ENCODE measurements around the gene CARD11.

CARD11 gene

GRCh38 chr7:3034591-3035150 is 9.0 kb downstream of the CARD11 start:
- Histone ChIP-seq H3K27ac (no peak overlapping the region), H3K27me3 (ENCODE audit: control insufficient read depth, insufficient read depth, low read length) (no peaks in the 10 kb centered on the region), H3K9me3 (ENCODE audit: control insufficient read depth, low read length) (no peaks in the 10 kb centered on the region), H3K4me2 (ENCODE audit: low read length) (no peak overlapping the region), H3K4me3 (ENCODE audit: low read depth, low read length) (no peak overlapping the region), H3K36me3 (ENCODE audit: control insufficient read depth, insufficient read depth, low read length) (no peaks in the 10 kb centered on the region), H3K79me2 (no peaks in the 10 kb centered on the region), H2AFZ (no peak overlapping the region), H3K4me1 (no peaks in the 10 kb centered on the region), H3K9ac (no peak overlapping the region)
- no peak for TF ChIP-seq CTCF (IDR thresholded peaks at IDR 0.05)

- H3K79me2 ChIP-seq, result no peaks in the 10 kb centered on the region
- H3K27ac ChIP-seq, result no peak overlapping the region
- H3K27me3 ChIP-seq (ENCODE audit: control insufficient read depth, insufficient read depth, low read length), result no peaks in the 10 kb centered on the region
- no peaks in the 10 kb centered on the region for H3K36me3 ChIP-seq (ENCODE audit: control insufficient read depth, insufficient read depth, low read length)
- H3K4me1 ChIP-seq, result no peaks in the 10 kb centered on the region
- H3K4me2 ChIP-seq (ENCODE audit: low read length), result no peak overlapping the region
- no peak overlapping the region for H2AFZ ChIP-seq
- no peak overlapping the region for H3K9ac ChIP-seq
- TF ChIP-seq CTCF (IDR thresholded peaks at IDR 0.05), result no peak
- no peak overlapping the region for H3K4me3 ChIP-seq (ENCODE audit: low read depth, low read length)
- no peaks in the 10 kb centered on the region for H3K9me3 ChIP-seq (ENCODE audit: control insufficient read depth, low read length)
Measured at GRCh38 chr7:3033581-3033980, 10.1 kb downstream of the CARD11 start.

- TF ChIP-seq CTCF (IDR thresholded peaks at IDR 0.05), result no peak
Measured at GRCh38 chr7:3033136-3033535, 10.5 kb downstream of the CARD11 start.

GRCh38 chr7:3032256-3032655 is 11.4 kb downstream of the CARD11 start:
- TF ChIP-seq CTCF (IDR thresholded peaks at IDR 0.05), result no peak
- Histone ChIP-seq H3K27ac (no peak overlapping the region), H3K4me2 (ENCODE audit: low read length) (no peak overlapping the region), H3K79me2 (no peaks in the 10 kb centered on the region), H3K4me3 (ENCODE audit: low read depth, low read length) (no peak overlapping the region), H3K9ac (no peak overlapping the region), H3K4me1 (no peaks in the 10 kb centered on the region), H2AFZ (no peak overlapping the region), H3K27me3 (ENCODE audit: control insufficient read depth, insufficient read depth, low read length) (peaks cover under 1% of the 10 kb centered on the region), H3K36me3 (ENCODE audit: control insufficient read depth, insufficient read depth, low read length) (no peaks in the 10 kb centered on the region), H3K9me3 (ENCODE audit: control insufficient read depth, low read length) (no peaks in the 10 kb centered on the region)

More at GRCh38 chr7:3033136-3033535, 10.5 kb downstream of the CARD11 start:
- H3K27me3 ChIP-seq (ENCODE audit: control insufficient read depth, insufficient read depth, low read length), result no peaks in the 10 kb centered on the region
- no peaks in the 10 kb centered on the region for H3K4me1 ChIP-seq
- no peak overlapping the region for H3K4me2 ChIP-seq (ENCODE audit: low read length)
- H3K4me3 ChIP-seq (ENCODE audit: low read depth, low read length), result no peak overlapping the region
- no peak overlapping the region for H2AFZ ChIP-seq
- H3K36me3 ChIP-seq (ENCODE audit: control insufficient read depth, insufficient read depth, low read length), result no peaks in the 10 kb centered on the region
- H3K9me3 ChIP-seq (ENCODE audit: control insufficient read depth, low read length), result no peaks in the 10 kb centered on the region
- no peaks in the 10 kb centered on the region for H3K79me2 ChIP-seq
- no peak overlapping the region for H3K9ac ChIP-seq
- H3K27ac ChIP-seq, result no peak overlapping the region

- TF ChIP-seq CTCF (IDR thresholded peaks at IDR 0.05), result no peak
- H3K27me3 ChIP-seq (ENCODE audit: control insufficient read depth, insufficient read depth, low read length), result peaks cover 3% of the 10 kb centered on the region
Measured at GRCh38 chr7:3029138-3029537, 14.5 kb downstream of the CARD11 start.

More at GRCh38 chr7:3029138-3029537, 14.5 kb downstream of the CARD11 start:
- Histone ChIP-seq H3K79me2 (no peaks in the 10 kb centered on the region), H3K36me3 (ENCODE audit: control insufficient read depth, insufficient read depth, low read length) (no peaks in the 10 kb centered on the region), H3K9ac (no peak overlapping the region), H3K4me3 (ENCODE audit: low read depth, low read length) (no peak overlapping the region), H3K27ac (no peak overlapping the region), H3K9me3 (ENCODE audit: control insufficient read depth, low read length) (no peaks in the 10 kb centered on the region), H3K4me1 (no peaks in the 10 kb centered on the region), H3K4me2 (ENCODE audit: low read length) (no peak overlapping the region), H2AFZ (no peak overlapping the region)

Data from parathyroid adenoma (tissue), 2 donors.